Left kidney (tissue), 2 donors: ENCODE results near the gene DGAT2L6. TPM values are rescaled to one million over a fixed set of nuclear protein-coding genes. Genes with fewer than 3 reads are reported as not detected.
"Not testable (repeated sequence)": the region's sequence is repeated elsewhere in the genome, so short reads cannot be mapped to it uniquely, and the experiment has no call there.

ENCODE experiments used
- DNase-seq: peaks from one replicate; pipeline ENCODE4 v3.0.0-alpha.2; 2013
- polyA plus RNA-seq: library from polyadenylated mRNA; unstranded; fragments of 120-200 nt; gene quantifications from one replicate; pipeline ENCODE4 v1.2.1, GENCODE V29; 2013; ENCODE audit not compliant: insufficient read length

Gene DGAT2L6
- polyA plus RNA-seq, 1 donor: 0.12 TPM

DNA sequence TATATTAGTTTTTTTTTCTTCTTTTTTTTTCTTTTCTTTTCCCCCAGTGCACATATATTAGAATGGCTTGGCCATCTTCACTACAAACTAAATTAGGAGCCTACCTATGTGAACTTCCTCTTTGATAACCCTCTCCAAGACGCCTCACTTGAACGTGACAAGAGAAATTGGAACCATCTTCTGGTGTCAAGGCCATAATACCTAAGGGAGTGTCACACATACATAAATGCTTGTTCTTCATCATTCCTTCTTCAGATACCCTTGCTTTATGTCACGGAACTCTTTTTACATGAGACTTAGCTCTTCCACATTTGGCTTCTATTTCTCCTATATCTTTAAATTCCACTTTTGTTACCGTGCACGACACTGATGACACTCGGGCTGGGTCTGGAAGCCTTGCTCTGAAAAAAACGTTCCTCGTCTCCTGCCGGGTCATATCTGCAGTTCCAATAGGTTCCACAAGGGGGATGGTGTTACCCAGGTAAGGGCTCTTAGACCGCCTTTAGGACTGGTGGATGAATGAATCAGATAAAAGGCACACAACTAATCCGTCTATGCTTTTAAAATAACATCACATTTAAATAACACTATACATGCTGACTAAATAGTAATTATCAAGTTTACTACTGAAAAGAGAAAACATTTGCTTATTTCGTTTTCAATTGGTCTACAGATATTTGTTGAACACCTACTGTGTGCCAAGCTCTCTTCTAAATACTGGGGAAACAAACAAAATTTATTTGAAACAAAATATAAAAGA is 19.9 kb downstream of the DGAT2L6 start:
- DNase-seq: peak; percentile 13

- no peak for DNase-seq
Observed at GRCh38 chrX:70201732-70202131, 24.4 kb downstream of the DGAT2L6 start.

- no peak for DNase-seq
Observed at GRCh38 chrX:70208479-70208878, 31.2 kb downstream of the DGAT2L6 start.

GRCh38 chrX:70209570-70209969 is 32.3 kb downstream of the DGAT2L6 start:
- DNase-seq: not testable (repeated sequence)

GRCh38 chrX:70219938-70220764 is 42.9 kb downstream of the DGAT2L6 start:
- DNase-seq: no peak

DNA sequence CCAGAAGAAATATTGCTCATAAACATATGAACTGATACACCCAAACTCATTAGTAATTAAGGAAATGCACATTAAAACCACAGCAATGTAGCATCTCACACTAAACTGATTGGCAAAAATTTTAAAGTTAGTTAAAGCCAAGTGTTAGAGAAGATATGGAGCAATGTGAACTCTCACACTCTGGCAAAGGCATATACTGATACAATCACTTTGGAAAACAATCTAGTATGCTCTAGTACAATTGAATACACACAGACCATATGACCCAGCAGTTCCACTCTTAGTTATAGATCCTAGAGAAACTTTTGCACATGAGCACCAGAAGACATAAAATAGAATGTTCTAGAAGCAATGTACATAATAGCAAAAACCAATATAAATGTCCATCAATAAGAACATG is 48.8 kb downstream of the DGAT2L6 start:
- DNase-seq: no peak

GRCh38 chrX:70226687-70227086 is 49.4 kb downstream of the DGAT2L6 start:
- DNase-seq: no peak

DNA sequence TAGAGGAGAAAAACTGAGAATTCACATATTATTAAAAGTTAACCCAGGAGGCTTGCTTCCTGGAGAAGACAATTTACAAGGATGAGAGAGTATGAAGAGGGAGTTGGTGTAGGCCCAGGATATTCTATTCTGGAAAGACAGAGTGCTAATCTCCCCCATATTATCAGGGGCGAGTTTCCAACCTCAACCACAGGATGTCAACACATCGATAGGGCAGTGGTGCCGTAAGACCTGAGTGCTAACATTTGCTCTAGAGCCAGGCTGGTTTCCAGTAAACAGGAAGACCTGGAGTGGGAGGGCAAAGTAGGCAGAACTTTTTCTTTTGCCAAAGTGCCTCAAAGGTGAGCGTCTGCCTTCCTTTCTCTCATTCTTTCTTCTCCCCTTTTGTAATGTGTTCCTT is 54.4 kb downstream of the DGAT2L6 start:
- DNase-seq: no peak

GRCh38 chrX:70234355-70234754 is 57.1 kb downstream of the DGAT2L6 start, which contains the start of gene AWAT1:
AWAT1 (plus strand) TSS chrX:70234655; CDS start chrX:70234696, 41 bp downstream.
- no peak for DNase-seq

GRCh38 chrX:70240751-70241150 is 63.5 kb downstream of the DGAT2L6 start:
- DNase-seq: no peak

GRCh38 chrX:70241501-70241900 is 64.2 kb downstream of the DGAT2L6 start:
- DNase-seq: no peak

- not testable (repeated sequence) for DNase-seq
Observed at GRCh38 chrX:70243601-70244000, 66.3 kb downstream of the DGAT2L6 start.

GRCh38 chrX:70244881-70245280 is 67.6 kb downstream of the DGAT2L6 start:
- DNase-seq: no peak

GRCh38 chrX:70247252-70247651 is 70.0 kb downstream of the DGAT2L6 start:
- no peak for DNase-seq

- no peak for DNase-seq
Observed at GRCh38 chrX:70252491-70252890, 75.2 kb downstream of the DGAT2L6 start.

DNA sequence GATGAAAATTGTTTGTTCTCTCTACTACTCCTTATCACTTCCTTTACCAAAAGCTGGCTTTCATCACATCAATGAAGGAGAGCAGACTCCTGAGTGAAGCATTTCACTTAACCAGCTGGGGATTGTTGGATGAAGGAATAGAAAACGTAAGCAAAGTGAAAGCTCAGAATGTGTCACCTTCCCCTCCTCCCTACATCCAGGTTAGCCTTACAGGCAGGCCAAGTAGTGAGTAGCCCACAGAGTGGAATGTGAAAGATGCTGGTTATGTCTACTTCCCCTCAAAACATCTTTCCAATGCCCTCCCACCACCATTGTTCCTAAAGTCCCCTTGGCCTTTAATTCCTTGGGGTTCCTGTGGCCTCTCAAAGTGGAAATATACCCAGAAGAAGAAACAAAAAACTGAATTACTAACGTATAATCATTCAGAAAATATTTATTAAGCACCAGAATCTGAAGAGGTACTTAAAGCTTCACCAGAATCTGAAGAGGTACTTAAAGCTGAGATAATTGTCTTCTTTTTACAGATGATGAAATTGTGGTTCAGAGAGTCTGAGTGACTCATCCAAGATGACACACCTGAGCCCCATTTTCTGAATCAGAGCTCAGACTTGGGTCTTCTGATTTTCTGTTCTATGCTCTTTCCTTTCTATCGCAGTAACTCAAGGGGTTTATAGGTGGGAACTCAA is 76.2 kb downstream of the DGAT2L6 start:
- no peak for DNase-seq

DNA sequence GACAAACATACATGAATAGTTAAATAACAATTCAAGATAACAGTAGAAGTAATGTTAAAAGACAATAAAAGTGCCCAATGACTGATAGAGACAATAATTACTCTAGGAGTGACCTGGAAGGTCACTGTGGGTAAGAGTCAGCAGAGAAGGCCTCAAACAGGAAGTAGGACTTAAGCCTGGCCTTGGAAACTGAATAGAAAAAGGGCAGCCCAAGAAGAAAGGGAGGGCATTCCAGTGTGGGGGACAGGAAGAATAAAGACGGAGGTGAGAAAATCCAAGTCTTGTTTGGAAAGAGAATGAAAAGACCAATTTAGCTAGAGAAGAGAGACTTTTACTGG is 76.7 kb downstream of the DGAT2L6 start:
- no peak for DNase-seq

DNA sequence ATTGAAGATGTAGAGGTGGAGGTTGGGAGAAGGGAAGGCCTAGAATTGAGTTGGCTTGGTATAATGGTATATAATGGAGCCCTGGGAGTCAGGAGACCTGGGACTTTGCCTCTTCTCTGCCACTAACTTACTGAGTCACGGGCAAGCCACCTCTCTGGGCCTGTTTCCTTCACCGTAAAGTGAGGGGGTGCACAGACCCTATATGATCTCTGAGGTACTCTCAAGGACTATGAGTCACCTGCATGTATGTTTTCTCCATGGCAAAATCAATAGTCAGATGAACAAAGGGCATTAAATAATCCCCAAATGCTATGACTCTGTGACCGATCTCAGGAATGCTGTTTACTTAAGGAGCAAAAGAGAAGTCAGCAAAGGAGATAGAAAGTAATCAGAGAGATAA is 77.6 kb downstream of the DGAT2L6 start:
- no peak for DNase-seq
